ENCODE data around the gene ARSH. TPM values are rescaled to one million over a fixed set of nuclear protein-coding genes. Genes with fewer than 3 reads are reported as not detected.
A peak's percentile ranks its signal among the peaks of the same experiment; 100 is the strongest.

ARSH gene
- total RNA-seq, 2 donors from 2014 or later: not detected

DNA sequence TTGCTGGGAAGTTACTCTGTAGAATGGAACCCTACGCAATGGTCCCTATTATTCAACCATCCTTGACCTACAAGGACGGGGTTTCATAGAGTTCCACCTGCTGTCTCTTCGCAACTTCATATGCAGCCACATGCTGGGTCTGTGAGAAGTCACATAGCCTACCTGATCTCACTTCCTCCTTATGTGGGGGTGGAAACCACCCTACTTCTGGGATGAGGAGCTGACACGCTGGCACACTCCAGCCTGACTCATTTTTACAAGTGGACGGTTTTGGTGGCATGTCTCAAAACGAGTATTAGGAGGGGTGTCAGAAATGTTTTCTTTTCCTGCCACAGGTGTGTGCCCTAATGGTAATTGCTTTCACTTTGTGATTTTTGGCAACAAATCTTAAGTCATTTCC is 40.4 kb upstream of the ARSH start:
- TF ChIP-seq, protein P1, sequence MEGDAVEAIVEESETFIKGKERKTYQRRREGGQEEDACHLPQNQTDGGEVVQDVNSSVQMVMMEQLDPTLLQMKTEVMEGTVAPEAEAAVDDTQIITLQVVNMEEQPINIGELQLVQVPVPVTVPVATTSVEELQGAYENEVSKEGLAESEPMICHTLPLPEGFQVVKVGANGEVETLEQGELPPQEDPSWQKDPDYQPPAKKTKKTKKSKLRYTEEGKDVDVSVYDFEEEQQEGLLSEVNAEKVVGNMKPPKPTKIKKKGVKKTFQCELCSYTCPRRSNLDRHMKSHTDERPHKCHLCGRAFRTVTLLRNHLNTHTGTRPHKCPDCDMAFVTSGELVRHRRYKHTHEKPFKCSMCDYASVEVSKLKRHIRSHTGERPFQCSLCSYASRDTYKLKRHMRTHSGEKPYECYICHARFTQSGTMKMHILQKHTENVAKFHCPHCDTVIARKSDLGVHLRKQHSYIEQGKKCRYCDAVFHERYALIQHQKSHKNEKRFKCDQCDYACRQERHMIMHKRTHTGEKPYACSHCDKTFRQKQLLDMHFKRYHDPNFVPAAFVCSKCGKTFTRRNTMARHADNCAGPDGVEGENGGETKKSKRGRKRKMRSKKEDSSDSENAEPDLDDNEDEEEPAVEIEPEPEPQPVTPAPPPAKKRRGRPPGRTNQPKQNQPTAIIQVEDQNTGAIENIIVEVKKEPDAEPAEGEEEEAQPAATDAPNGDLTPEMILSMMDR (IDR thresholded peaks at IDR 0.05): no peak
- H3K4me1 ChIP-seq: no peaks in the 10 kb centered on the region
- H3K27me3 ChIP-seq: no peaks in the 10 kb centered on the region
- H3K4me3 ChIP-seq: no peak overlapping the region
- H3K27ac ChIP-seq: no peak overlapping the region
- no peaks in the 10 kb centered on the region for H3K36me3 ChIP-seq
- H3K9me3 ChIP-seq: no peaks in the 10 kb centered on the region
- no peak for DNase-seq (ENCODE audit: low spot score)

DNA sequence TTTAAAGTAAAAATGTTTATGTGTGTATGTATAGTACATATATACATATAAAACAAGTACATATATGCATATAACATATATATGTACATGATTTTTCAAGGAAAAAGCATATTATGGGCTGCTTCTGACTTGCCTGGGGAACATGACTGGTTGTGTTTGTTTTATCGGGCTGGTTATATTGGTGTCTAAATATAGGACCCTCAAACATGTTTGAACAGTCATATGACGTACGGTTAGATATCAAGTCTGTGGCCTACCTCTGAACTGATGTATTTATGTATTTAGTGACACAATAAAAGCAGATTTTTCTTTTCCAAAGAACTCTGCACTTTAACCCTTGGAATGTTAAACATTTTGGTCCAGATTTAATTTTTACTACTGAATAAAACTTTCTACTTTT is 39.3 kb upstream of the ARSH start:
- TF ChIP-seq, protein P1 (IDR thresholded peaks at IDR 0.05): no peak
- DNase-seq (ENCODE audit: low spot score): no peak
- H3K4me1 ChIP-seq: no peaks in the 10 kb centered on the region
- no peak overlapping the region for H3K27ac ChIP-seq
- H3K36me3 ChIP-seq: no peaks in the 10 kb centered on the region
- no peaks in the 10 kb centered on the region for H3K9me3 ChIP-seq
- H3K27me3 ChIP-seq: no peaks in the 10 kb centered on the region
- H3K4me3 ChIP-seq: no peak overlapping the region

DNA sequence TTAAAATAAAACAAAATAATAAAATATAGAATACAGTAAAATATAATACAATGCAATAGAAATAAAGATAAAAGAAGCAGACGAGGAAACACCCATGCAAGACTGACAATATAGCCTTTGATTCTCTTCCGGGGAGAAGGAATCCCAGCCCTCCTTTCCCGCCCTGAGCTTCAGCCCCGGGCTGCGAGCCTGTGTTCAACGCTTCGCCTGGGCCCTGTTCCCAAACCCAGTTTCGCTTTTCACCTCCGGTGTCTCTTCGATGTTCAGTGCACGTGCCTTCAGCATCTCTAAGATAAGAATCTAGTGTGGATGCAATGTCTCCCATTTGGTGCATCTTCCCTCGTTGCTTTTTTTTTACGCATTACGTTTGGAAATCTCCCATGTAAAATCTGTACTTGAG is 38.8 kb upstream of the ARSH start:
- H3K27ac ChIP-seq: no peak overlapping the region
- peak overlapping the region in 1 of 2 donors; percentile 6 for H3K4me3 ChIP-seq
- no peaks in the 10 kb centered on the region for H3K36me3 ChIP-seq
- no peak for DNase-seq (ENCODE audit: low spot score)
- no peaks in the 10 kb centered on the region for H3K9me3 ChIP-seq
- TF ChIP-seq, protein P1 (IDR thresholded peaks at IDR 0.05): no peak
- no peaks in the 10 kb centered on the region for H3K27me3 ChIP-seq
- no peaks in the 10 kb centered on the region for H3K4me1 ChIP-seq

DNA sequence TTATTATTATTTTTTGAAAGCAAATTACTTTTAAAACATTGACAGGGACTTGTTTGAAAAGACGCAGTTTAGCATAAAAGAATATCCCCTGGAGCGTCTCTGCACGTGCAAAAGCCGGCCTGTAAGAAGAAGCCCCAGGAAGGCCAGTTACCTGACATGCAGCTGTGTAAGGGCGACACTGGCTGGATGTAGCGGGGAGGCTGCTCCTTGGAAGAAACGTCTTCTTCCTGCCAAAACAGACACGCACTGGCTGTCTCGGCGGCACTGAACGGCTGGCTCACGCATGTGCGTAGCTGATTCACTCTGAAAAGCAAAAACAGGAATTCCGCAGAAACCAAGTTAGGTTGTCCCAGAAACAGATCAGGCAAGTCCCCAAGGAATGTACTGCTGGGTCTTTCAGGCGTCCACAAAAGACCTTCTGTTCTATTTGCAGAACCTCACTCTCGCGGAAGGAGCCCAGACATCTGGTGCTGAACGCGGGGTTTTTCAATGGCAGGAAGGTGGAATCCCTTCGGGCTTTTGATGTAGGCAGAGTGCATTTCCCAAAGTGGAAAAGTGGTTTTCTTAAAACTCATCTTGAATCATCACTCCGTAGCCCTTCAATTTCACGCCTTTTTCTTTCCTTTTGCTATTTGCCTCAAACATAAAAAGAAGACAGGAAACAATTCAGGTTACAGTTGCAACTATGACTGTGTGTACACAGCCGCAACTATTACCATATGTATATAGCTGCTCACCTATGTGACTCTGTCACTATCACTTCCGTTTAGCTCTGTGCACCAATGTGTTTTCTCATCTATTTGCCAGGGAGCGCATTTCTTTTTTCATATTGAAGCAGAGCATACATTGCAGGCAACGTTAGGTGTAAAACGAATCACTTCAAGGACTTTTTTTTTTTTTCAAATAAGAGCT is 38.1 kb upstream of the ARSH start:
- DNase-seq (ENCODE audit: low spot score): no peak

DNA sequence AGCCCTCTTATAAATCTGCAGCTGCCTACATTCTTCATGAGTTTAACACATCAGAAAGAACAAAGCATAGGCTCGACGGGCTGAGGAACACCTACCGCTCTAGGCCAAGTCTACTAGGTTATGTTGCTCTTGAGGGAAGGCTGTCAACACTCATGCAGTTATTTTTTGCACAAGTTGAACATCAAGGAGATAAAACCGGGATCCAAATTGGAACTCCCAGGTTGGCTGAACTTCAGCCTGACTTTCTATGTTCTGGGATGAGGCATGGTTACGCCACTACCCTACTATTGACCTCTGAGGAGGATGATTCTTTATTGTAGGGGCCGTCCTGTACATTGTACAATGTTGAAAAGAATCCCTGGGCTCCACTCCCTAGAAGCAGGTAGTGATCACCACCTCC is 37.3 kb upstream of the ARSH start:
- no peaks in the 10 kb centered on the region for H3K9me3 ChIP-seq
- no peak overlapping the region for H3K27ac ChIP-seq
- H3K4me3 ChIP-seq: no peak overlapping the region
- H3K27me3 ChIP-seq: no peaks in the 10 kb centered on the region
- H3K4me1 ChIP-seq: no peaks in the 10 kb centered on the region
- no peaks in the 10 kb centered on the region for H3K36me3 ChIP-seq
- peak; percentile 16 for DNase-seq (ENCODE audit: low spot score)
- TF ChIP-seq, protein P1 (IDR thresholded peaks at IDR 0.05): no peak

More for the DNA sequence above, 38.1 kb upstream of the ARSH start:
- TF ChIP-seq, protein P1 (IDR thresholded peaks at IDR 0.05): no peak
- H3K4me3 ChIP-seq: peak overlapping the region in 1 of 2 donors; percentile 6
- no peak overlapping the region for H3K27ac ChIP-seq
- no peaks in the 10 kb centered on the region for H3K9me3 ChIP-seq
- no peaks in the 10 kb centered on the region for H3K4me1 ChIP-seq
- no peaks in the 10 kb centered on the region for H3K27me3 ChIP-seq
- H3K36me3 ChIP-seq: no peaks in the 10 kb centered on the region

All from right atrium auricular region (tissue), 2 donors.